Right atrium auricular region (tissue), 2 donors: ENCODE results near the gene ZNF837. TPM values are rescaled to one million over a fixed set of nuclear protein-coding genes. Genes with fewer than 3 reads are reported as not detected.
"Not testable (repeated sequence)": the region's sequence is repeated elsewhere in the genome, so short reads cannot be mapped to it uniquely, and the experiment has no call there.

Experiments used
- DNase-seq: peaks from one replicate; pipeline ENCODE4 v3.0.0-alpha.2; 2019; ENCODE audit warnings: low spot score
- H3K27ac ChIP-seq, 2 donors: fragments of 200-600 bp; sonication (generic); 1 replicate in 1 of 2; 2 replicates in 1 of 2; pipeline ENCODE4 v1.5.1; 2016 to 2019
- H3K27me3 ChIP-seq, 2 donors: fragments of 200-600 bp; sonication (generic); one replicate each; pipeline versions ENCODE4 v1.5.1 to v1.6.0; 2017 to 2019
- H3K36me3 ChIP-seq: fragments of 200-600 bp; sonication (generic); one replicate; pipeline ENCODE4 v1.5.1; 2016
- H3K4me1 ChIP-seq, 2 donors: fragments of 200-600 bp; sonication (generic); one replicate each; pipeline versions ENCODE4 v1.5.1 to v1.6.0; 2017 to 2019
- H3K4me3 ChIP-seq, 2 donors: fragments of 200-600 bp; sonication (generic); 1 replicate in 1 of 2; 2 replicates in 1 of 2; pipeline ENCODE4 v1.5.1; 2017 to 2019; ENCODE audit warnings: mild to moderate bottlenecking in 1 of 2, moderate library complexity in 1 of 2
- H3K9me3 ChIP-seq, 2 donors: fragments of 200-600 bp; sonication (generic); one replicate each; pipeline ENCODE4 v1.5.1; 2019
- total RNA-seq, 2 donors: library from RNA; depleted of rRNA; stranded (reverse); fragments of >200 nt; gene quantifications; one replicate each; pipeline ENCODE4 v1.1.0, GENCODE V29; 2016
- TF ChIP-seq, protein P1 (sequence below), 2 donors: fragments of 200-600 bp; sonication (generic); IDR thresholded peaks; one replicate each; pipeline ENCODE4 v1.5.1; 2019; ENCODE audit warnings: antibody characterized with exemption in 2 of 2

ZNF837 gene
- total RNA-seq, 2 donors from 2014 or later, result 0.70 to 1.3 TPM

DNA sequence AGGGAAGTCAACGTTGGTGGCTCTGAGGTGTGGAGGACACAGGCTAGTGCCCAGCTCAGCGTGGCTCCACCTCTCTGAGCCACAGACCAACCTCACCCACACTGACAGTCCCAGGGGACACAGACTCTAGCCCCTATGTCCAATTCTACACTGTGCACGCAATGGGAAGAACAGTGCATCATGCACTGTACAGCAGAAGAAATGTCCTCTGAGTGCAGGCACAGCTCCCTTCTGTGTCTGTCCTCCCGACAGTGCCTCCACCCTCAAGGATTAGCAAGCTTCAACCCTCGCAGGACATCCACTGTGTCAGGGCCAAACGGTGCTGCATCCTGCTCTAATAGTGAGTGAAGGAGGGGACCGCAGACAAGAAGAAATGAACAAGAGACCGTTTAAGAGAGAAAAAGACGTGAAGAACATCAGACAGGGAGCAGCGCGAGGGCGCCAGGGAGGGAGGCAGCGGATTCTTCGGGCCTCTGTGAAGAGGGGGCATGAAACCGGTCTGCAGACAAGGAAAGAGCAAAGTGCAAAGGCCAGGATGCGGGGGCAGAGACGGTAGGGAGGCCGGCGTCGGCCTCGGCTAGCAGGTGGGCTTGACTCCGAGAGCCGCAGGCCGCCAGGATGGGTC lies 681 bp downstream of the ZNF837 start:
- Histone ChIP-seq H3K9me3 (no peaks in the 10 kb centered on the region), H3K4me1 (peaks cover 0 to 24% of the 10 kb centered on the region in 2 donors), H3K4me3 (peak overlapping the region; percentile 81 to 86), H3K27me3 (no peaks in the 10 kb centered on the region), H3K36me3 (no peaks in the 10 kb centered on the region), H3K27ac (peak overlapping the region; percentile 93 to 97)
- no peak for DNase-seq
- TF ChIP-seq, protein P1, sequence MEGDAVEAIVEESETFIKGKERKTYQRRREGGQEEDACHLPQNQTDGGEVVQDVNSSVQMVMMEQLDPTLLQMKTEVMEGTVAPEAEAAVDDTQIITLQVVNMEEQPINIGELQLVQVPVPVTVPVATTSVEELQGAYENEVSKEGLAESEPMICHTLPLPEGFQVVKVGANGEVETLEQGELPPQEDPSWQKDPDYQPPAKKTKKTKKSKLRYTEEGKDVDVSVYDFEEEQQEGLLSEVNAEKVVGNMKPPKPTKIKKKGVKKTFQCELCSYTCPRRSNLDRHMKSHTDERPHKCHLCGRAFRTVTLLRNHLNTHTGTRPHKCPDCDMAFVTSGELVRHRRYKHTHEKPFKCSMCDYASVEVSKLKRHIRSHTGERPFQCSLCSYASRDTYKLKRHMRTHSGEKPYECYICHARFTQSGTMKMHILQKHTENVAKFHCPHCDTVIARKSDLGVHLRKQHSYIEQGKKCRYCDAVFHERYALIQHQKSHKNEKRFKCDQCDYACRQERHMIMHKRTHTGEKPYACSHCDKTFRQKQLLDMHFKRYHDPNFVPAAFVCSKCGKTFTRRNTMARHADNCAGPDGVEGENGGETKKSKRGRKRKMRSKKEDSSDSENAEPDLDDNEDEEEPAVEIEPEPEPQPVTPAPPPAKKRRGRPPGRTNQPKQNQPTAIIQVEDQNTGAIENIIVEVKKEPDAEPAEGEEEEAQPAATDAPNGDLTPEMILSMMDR (IDR thresholded peaks at IDR 0.05), result no peak

DNA sequence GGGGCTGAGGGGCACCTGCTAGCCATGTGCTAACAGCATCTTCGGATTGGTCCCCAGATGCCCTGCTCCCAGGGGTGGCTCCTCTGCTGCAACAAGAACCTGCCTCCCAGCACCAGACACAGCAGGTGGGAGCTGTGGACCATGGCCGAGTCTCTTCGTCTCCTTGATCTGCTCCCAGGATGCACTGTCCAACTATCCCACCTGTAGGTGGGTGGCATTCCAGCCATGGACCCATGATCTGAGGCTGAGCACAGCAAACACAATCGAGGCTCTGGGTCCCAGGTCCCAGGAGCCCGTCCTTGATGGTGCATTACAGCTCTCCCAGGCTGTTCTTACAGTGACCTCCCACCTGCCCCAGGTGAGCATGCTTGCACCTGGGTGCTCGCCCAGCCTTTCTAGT lies 1.6 kb downstream of the ZNF837 start:
- TF ChIP-seq, protein P1 (IDR thresholded peaks at IDR 0.05), result no peak
- no peak overlapping the region for H3K4me3 ChIP-seq
- DNase-seq, result no peak
- no peaks in the 10 kb centered on the region for H3K36me3 ChIP-seq
- no peak overlapping the region for H3K27ac ChIP-seq
- H3K4me1 ChIP-seq, result peaks cover 0 to 24% of the 10 kb centered on the region in 2 donors
- no peaks in the 10 kb centered on the region for H3K27me3 ChIP-seq
- H3K9me3 ChIP-seq, result no peaks in the 10 kb centered on the region

DNA sequence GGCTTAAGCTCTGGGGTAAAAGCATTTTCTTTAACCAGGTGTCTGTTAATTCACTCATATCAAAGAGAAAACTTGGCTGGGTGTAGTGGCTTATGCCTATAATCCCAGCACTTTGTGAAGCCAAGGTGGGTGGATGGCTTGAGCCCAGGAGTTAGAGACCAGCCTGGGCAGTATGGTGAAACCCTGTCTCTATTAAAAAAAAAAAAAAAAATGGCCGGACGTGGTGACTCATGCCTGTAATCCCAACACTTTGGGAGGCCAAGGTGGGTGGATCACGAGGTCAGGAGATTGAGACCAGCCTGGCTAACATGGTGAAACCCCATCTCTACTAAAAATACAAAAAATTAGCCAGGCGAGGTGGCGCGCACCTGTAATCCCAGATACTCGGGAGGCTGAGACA lies 4.1 kb downstream of the ZNF837 start:
- not testable (repeated sequence) for H3K36me3 ChIP-seq, H3K4me3 ChIP-seq, H3K27me3 ChIP-seq, H3K27ac ChIP-seq, H3K9me3 ChIP-seq, DNase-seq
- peaks cover 0 to 17% of the 10 kb centered on the region in 2 donors for H3K4me1 ChIP-seq

DNA sequence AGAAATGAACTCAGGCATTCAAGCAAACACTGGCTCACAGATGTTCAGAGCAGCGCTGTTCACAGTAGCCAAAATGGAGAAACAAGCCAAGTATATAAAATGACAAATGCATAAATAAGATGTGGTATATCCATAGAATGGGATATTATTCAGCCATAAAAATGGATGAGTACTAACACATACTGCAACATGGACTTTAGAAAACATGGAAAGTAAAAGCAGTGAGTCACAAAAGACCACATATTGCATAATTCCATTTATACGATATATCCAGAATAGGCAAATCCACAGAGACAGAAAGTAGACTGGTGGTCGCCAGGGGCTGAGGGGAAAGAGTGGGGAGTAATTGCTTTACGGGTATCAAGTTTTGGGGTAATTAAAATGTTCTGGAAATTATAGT lies 6.6 kb downstream of the ZNF837 start:
- TF ChIP-seq, protein P1 (IDR thresholded peaks at IDR 0.05), result no peak
- no peak for DNase-seq

DNA sequence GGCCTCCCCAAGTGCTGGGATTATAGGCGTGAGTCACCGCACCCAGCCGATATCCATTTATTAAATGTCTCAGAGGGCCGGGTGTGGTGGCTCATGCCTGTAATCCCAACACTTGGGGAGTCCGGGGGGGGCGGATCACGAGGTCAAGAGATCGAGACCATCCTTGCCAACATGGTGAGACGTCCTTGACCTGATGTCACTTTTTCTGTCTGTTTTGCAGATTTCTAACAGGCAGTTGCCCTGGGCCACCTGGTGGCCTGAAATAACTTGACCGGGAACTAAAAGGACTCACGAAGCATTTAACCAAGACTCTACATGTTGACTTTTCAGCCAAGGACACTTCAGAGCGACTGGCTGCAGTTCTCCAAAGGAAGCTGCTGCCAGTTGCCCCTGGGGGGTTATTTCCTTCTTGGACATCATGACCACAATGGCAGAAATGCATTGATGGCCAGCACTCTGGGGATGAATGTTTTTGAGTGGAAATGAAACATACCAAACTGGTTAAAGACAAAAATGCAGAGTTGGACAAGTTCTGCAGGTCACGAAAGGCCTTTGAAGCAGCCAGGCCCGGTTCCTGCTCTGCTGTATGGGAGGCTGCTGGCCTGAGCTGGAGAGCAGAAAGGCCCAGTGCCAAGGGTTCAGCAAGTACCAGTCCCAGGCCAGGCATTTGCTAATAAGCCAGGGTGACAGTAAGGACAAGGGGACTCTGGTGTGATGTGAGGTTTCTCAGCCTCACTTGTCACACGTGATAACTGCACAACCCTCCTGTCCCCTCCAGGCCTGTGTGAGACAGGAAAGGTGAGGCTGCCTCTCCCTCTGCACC lies 8.3 kb downstream of the ZNF837 start:
- no peaks in the 10 kb centered on the region for H3K4me1 ChIP-seq
- H3K27ac ChIP-seq, result no peak overlapping the region
- no peaks in the 10 kb centered on the region for H3K36me3 ChIP-seq
- H3K27me3 ChIP-seq, result no peaks in the 10 kb centered on the region
- no peak for DNase-seq
- no peak overlapping the region for H3K4me3 ChIP-seq
- TF ChIP-seq, protein P1 (IDR thresholded peaks at IDR 0.05), result no peak
- no peaks in the 10 kb centered on the region for H3K9me3 ChIP-seq

More for the DNA sequence above, 6.6 kb downstream of the ZNF837 start:
- Histone ChIP-seq H3K4me1 (peaks cover 0 to under 1% of the 10 kb centered on the region in 2 donors), H3K9me3 (no peaks in the 10 kb centered on the region), H3K27ac (no peak overlapping the region), H3K27me3 (no peaks in the 10 kb centered on the region), H3K4me3 (no peak overlapping the region), H3K36me3 (no peaks in the 10 kb centered on the region)

DNA sequence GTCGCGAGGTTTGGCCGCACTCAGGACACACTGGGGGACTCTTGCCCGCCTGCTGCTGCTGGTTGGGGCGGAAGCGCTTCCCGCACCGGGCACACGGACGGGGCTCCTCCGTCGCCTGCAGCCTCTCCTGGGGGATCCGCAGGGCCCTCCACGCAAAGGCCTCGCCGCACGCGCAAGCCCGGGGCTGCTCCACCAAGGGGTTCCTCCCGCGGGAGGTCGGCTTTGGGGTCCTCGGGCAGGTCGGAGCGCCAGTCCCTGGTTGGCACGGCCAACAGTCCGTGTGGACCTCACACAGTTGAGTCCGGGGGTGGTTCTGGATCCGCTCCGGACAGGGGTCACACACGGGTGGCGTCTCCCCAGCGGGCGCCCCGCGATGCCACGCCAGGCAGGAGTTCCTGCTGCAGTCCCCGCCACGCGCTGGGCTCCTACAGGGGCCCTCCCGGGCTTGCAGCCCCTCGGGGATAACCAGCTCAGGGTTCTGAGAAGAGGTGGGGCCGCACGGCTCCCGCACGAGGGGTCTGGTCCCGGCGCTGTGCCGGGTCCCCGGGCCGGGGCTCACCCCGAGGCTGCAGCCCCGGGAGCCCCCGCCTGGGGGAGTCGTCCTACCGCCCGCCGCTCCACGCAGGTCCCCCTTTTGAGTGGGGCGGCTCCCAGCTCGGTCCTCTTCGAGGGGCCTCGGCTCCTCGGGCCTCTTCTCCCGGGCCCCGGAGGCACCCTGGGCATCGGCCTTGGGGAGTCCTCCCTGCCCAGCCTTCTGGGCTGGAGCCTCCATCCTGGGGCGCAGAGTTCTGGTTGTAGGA lies 12.1 kb downstream of the ZNF837 start:
- H3K4me3 ChIP-seq, result no peak overlapping the region
- H3K4me1 ChIP-seq, result no peaks in the 10 kb centered on the region
- no peak for DNase-seq
- no peak overlapping the region for H3K27ac ChIP-seq
- H3K27me3 ChIP-seq, result no peaks in the 10 kb centered on the region
- no peaks in the 10 kb centered on the region for H3K36me3 ChIP-seq
- TF ChIP-seq, protein P1 (IDR thresholded peaks at IDR 0.05), result no peak
- no peaks in the 10 kb centered on the region for H3K9me3 ChIP-seq
